Measurements from ENCODE around the gene MTG1.
"Not testable (repeated sequence)": the region's sequence is repeated elsewhere in the genome, so short reads cannot be mapped to it uniquely, and the experiment has no call there.

The MTG1 gene

DNA sequence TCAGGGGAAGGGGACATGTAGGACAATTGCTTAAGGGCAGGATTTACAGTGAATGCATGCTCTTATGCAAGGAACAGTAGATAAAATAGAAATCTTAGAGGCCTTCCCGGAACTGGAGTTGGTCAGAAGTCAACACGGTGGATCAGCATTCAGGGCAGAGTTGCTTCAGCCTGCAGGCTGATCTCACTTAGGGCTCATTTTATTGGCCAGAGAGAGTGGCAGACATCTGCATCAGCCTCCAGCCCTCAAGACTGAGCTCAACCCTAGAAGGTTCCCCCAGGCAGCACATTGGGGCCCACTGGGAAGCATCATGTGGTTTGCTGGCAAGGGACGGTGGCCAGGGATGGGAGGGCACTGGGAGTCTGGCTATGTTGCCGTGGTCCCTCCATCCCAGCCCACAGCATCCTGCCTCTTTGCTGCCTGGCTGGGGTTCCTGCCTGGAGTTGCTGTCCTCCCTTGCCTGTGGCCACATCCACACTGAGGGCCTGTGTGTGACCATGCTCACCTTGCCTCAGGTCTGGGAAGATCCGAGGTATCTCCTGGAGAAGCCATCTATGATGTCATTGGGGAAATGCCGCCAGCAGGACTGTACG lies 72.8 kb downstream of the MTG1 start:
- no peak for DNase-seq (ENCODE audit: low read depth)

DNA sequence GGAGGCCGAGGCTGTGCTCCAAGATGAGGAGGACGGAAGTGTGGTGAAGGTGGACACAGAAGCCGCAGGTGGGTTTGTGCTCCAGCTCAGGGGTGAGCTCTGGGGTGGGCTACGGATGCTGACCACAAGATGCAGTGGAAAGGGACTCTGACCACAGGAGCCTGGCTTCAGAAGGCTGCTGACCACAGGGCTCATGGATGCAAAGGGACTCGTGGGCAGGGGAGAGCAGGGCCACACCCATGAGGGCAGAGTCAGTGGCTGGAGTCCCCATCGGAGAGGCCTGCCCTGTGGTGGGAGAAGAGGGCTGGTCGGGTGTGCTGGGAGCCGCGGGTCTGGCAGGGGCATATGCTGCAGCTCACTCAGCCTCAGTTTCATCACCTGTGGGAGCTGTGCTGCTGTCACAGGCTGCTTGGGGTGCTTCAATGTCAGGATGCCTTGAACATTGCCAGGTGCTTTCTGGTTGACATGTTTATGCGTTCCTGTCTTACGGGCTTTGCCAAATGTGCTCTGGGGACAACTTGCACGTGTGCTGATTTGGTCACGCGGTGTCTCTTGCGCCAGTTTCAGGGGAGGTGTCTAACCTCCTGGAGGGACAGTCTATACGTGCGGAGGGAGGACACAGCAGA lies 73.4 kb downstream of the MTG1 start:
- no peak for DNase-seq (ENCODE audit: low read depth)

- not testable (repeated sequence) for DNase-seq (ENCODE audit: low read depth)
Measured at GRCh38 chr10:133469205-133469604, 75.2 kb downstream of the MTG1 start.

DNA sequence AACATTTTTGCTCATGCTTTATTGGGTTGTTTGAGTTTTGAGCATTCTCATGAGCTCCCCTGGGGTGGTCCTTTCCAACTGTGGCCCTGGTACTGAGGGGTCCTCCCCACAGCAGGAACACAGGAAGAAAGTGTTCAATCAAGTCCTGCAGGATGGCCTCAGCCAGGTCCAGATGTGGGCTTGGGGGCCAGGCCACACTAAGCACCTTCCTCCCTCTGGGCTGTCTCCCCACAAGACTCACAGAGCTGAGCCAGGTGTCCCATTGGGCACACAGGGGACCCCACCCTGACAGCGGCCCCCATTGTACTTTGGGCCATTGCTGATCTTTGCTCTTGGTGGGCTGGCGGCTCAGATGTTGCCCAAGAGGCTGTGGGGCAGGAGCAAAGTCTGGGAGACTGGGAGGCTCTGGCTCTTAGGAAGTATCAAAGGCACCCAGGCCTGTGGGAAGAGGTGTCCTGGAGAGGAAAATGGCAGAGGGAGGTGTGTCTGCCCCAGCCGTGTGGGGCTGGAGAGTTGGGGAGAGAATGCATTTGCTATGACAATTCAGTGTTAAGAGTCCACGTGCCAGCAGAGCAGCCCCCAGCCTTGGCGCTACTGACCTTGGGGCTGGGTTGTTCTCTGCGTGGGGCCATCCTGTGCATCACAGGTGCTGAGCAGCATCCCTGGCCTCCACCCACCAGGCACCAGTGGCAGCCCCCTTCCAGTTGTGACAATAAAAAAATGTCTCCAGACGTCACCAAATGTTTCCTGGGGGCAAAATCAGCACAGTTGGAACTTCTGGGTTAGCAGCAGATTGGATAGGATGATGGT lies 77.5 kb downstream of the MTG1 start:
- DNase-seq (ENCODE audit: low read depth) = no peak
